Esophagus muscularis mucosa (tissue), 4 donors: Measurements from ENCODE around the gene COL4A1. TPM values are rescaled to one million over a fixed set of nuclear protein-coding genes. Genes with fewer than 3 reads are reported as not detected.
A peak's percentile ranks its signal among the peaks of the same experiment; 100 is the strongest.

Experiments
- DNase-seq: peaks from one replicate; pipeline ENCODE4 v3.0.0-alpha.2; 2017; ENCODE audit errors: extremely low spot score
- H3K27ac ChIP-seq, 4 donors: fragments of 200-600 bp; sonication (generic); replicated peaks in 1 of 4; 1 replicate in 3 of 4; 2 replicates in 1 of 4; pipeline ENCODE4 v1.5.1; 2016 to 2019; ENCODE audit warnings: mild to moderate bottlenecking in 1 of 4
- H3K27me3 ChIP-seq, 4 donors: fragments of 200-600 bp; sonication (generic); one replicate each; pipeline versions ENCODE4 v1.5.1 to v1.6.0; 2016 to 2019
- H3K36me3 ChIP-seq, 4 donors: fragments of 200-600 bp; sonication (generic); one replicate each; pipeline ENCODE4 v1.5.1; 2016 to 2019
- H3K4me1 ChIP-seq, 4 donors: fragments of 200-600 bp; sonication (generic); one replicate each; pipeline ENCODE4 v1.5.1; 2016 to 2019
- H3K4me3 ChIP-seq, 4 donors: fragments of 200-600 bp; sonication (generic); 1 replicate in 2 of 4; 2 replicates in 2 of 4; pipeline ENCODE4 v1.5.1; 2016 to 2019; ENCODE audit warnings: mild to moderate bottlenecking in 4 of 4, moderate library complexity in 1 of 4
- H3K9me3 ChIP-seq, 4 donors: fragments of 200-600 bp; sonication (generic); 1 replicate in 3 of 4; 2 replicates in 1 of 4; pipeline ENCODE4 v1.5.1; 2016 to 2019
- EP300 ChIP-seq: sonication (generic); formaldehyde crosslinking; IDR thresholded peaks from one replicate; pipeline ENCODE4 v1.6.1; 2017; ENCODE audit warnings: antibody characterized with exemption
- POLR2A ChIP-seq: fragments of 450-650 bp; IDR thresholded peaks from one replicate; pipeline ENCODE4 v1.6.1; 2017; ENCODE audit warnings: antibody characterized with exemption, moderate library complexity, mild to moderate bottlenecking, low read depth
- POLR2AphosphoS5 ChIP-seq, 2 donors: sonication (generic); formaldehyde crosslinking; IDR thresholded peaks; one replicate each; pipeline ENCODE4 v1.6.1; 2017; ENCODE audit warnings: antibody characterized with exemption in 2 of 2
- whole genome bisulfite sequencing: methylation state at CpG from one replicate; pipeline ENCODE4 v1.1.5; 2018; 5-methylcytosine and 5-hydroxymethylcytosine counted together
- intact Hi-C: fragments of 100-400 bp; cut with DNase I; formaldehyde crosslinking; loops from one replicate; pipeline ENCODE4 v1.15.1; 2023
- total RNA-seq, 4 donors: library from RNA; depleted of rRNA; stranded (reverse); fragments of >200 nt; gene quantifications; one replicate each; pipeline versions ENCODE4 v1.1.0 to v1.2.1, GENCODE V29; 2016
- TF ChIP-seq, protein P1 (sequence below), 3 experiments: fragments of 200-600 bp in 2 of 3; fragments of 450-650 bp in 1 of 3; sonication (generic) in 2 of 3; IDR thresholded peaks; one replicate each; pipeline ENCODE4 v1.5.1; 2017 to 2019; ENCODE audit warnings: antibody characterized with exemption in 3 of 3, mild to moderate bottlenecking in 2 of 3, moderate library complexity in 1 of 3

COL4A1 gene
- total RNA-seq, 4 donors from 2014 or later: 328 to 578 (median 405) TPM

DNA sequence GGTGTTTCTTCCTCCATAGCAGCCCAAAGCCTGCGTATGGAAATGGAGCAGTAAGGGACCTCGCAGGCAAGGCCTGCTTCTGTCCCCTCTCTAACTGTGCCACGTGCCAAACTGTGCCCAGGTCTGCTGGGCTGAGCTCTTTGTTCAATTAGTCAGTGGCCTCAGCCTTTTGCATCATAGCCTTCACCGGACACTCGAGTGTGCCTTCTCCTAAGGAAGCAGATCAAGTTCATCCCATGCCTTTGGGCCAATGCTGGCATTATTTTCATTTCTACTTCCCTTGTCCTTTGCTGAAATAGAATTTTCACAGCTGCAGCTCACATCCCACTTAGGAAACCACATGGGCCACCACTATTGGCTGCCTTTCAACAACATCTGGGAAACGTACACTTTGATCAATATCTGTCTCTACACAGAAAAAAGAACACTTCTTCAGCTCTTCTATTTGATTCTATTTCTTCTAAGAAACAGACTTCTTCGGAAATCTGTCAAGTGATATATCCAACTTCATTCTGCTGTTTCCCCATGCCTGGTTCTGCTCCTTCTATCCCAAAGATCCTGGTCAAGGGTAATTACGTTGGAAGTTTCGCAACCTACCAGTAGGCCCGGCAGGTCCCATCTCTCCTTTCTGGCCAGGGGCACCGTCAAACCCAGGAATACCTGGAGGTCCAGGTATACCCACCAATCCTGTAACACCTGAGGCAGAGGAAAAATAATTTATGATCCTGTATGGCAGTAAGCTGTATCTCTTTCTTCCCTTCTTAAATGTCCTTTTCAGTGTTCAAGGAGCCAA is 143.9 kb downstream of the COL4A1 start:
- Histone ChIP-seq H3K27me3 (no peaks in the 10 kb centered on the region), H3K9me3 (no peaks in the 10 kb centered on the region), H3K4me1 (peaks cover 3 to 11% (median 7%) of the 10 kb centered on the region in 4 donors), H3K4me3 (no peak overlapping the region), H3K27ac (peak overlapping the region in 1 of 4 donors; percentile 9), H3K36me3 (peaks cover 67 to 99% (median 96%) of the 10 kb centered on the region in 4 donors)
- 72% methylated on average over 11 of the region's 11 CpGs for WGBS
- TF ChIP-seq EP300 (no peak), POLR2AphosphoS5 (IDR thresholded peaks at IDR 0.05) (peak in 1 of 2 donors; percentile 32)
- DNase-seq: no peak
- intact Hi-C loops: no loop called here

DNA sequence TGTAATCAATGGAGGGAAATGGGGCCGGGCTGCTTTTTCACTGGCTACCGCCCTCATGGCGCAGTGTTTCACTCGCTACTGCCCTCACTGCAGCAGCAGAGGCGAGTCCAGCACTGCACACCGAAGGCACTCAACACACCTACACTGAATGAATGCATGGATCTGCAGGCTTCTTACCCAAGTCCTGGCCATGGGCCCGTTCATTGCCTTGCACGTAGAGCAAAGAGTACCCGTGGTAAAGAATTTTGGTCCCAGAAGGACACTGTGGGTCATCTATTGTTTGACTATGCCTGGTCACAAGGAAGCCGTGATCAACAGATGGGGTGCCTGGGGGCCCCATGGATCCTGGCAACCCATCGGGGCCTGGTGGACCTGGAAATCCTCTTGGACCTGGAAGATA is 144.9 kb downstream of the COL4A1 start:
- DNase-seq: no peak
- Histone ChIP-seq H3K27ac (peak overlapping the region in 1 of 4 donors; percentile 23), H3K36me3 (peaks cover 58 to 99% (median 97%) of the 10 kb centered on the region in 4 donors), H3K4me3 (no peak overlapping the region), H3K27me3 (no peaks in the 10 kb centered on the region), H3K4me1 (peaks cover 7 to 22% (median 15%) of the 10 kb centered on the region in 4 donors), H3K9me3 (no peaks in the 10 kb centered on the region)
- WGBS: 90% methylated on average over 11 of the region's 11 CpGs
- intact Hi-C loops: no loop called here
- TF ChIP-seq, protein P1, sequence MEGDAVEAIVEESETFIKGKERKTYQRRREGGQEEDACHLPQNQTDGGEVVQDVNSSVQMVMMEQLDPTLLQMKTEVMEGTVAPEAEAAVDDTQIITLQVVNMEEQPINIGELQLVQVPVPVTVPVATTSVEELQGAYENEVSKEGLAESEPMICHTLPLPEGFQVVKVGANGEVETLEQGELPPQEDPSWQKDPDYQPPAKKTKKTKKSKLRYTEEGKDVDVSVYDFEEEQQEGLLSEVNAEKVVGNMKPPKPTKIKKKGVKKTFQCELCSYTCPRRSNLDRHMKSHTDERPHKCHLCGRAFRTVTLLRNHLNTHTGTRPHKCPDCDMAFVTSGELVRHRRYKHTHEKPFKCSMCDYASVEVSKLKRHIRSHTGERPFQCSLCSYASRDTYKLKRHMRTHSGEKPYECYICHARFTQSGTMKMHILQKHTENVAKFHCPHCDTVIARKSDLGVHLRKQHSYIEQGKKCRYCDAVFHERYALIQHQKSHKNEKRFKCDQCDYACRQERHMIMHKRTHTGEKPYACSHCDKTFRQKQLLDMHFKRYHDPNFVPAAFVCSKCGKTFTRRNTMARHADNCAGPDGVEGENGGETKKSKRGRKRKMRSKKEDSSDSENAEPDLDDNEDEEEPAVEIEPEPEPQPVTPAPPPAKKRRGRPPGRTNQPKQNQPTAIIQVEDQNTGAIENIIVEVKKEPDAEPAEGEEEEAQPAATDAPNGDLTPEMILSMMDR (IDR thresholded peaks at IDR 0.05): no peak
- no peak for TF ChIP-seq EP300
- no peak for TF ChIP-seq POLR2AphosphoS5 (IDR thresholded peaks at IDR 0.05)
- TF ChIP-seq POLR2A: no peak

DNA sequence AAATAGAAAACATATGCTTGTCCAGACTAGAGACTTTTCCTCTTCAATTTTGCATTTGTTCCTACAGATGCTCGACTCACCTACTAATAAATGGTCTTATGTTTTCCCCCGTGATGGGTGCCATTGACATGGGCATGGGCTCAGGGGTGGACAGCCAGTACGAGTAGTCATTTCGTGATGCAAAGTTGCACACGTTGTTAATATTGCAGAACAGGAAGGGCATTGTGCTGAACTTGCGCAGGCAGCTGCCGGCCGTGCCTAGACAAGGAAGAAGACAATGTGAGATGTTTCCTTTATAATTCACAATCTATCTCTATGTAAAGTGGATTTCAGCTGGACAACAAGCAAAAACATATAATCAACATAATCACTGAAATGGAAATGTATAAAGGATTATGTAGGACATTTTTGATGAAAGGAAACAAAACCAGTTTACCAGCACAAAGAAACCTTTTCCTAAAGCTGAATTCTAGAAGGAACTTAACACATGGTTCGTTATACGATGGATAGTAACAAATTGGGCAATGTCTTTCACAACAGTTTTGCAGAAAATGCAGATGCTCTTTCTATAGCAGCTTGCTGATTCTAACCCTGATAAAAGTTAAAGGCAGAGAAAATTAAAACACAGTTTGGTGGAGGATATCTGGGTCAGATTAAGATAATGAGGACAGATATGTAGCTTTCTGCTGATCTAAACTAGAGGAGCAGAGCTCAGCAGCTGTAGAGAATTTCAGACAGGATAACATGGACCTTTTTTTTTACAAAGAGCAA is 145.7 kb downstream of the COL4A1 start:
- Histone ChIP-seq H3K4me3 (no peak overlapping the region), H3K36me3 (peaks cover 50 to 99% (median 95%) of the 10 kb centered on the region in 4 donors), H3K9me3 (no peaks in the 10 kb centered on the region), H3K27me3 (no peaks in the 10 kb centered on the region), H3K4me1 (peaks cover 7 to 29% (median 22%) of the 10 kb centered on the region in 4 donors), H3K27ac (peak overlapping the region; percentile 19 to 60 (median 29))
- WGBS: 78% methylated on average over 10 of the region's 10 CpGs
- TF ChIP-seq POLR2AphosphoS5 (IDR thresholded peaks at IDR 0.05) (no peak), EP300 (no peak), POLR2A (no peak)
- TF ChIP-seq, protein P1 (IDR thresholded peaks at IDR 0.05): no peak
- intact Hi-C loops: no loop called here
- DNase-seq: no peak

DNA sequence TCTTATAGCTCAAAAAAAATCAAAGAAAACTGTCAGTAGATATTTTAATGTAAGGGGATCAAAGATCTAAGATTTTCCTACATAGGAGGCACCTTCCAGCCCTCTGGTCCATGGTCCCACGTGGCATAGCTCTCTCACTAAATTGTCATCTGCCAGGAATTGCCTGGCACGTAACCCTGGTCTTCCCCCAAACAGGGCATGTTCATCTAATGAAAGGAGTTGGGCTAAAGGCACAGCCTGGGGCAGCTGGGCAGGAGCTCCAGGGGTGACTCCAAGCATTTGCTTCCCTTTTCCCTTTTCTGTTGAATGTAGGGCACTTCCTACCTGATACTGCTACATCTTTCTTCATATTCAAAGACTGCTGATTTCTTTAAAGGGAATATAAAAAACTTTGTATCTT is 148.7 kb downstream of the COL4A1 start:
- intact Hi-C loops: no loop called here

More for the DNA sequence above, 148.7 kb downstream of the COL4A1 start:
- Histone ChIP-seq H3K4me3 (no peak overlapping the region), H3K36me3 (peaks cover 47 to 99% (median 95%) of the 10 kb centered on the region in 4 donors), H3K27ac (peak overlapping the region; percentile 33 to 73 (median 50)), H3K9me3 (no peaks in the 10 kb centered on the region), H3K4me1 (peaks cover 7 to 32% (median 23%) of the 10 kb centered on the region in 4 donors), H3K27me3 (no peaks in the 10 kb centered on the region)
- WGBS: 42% methylated on average over 2 of the region's 2 CpGs
- TF ChIP-seq, protein P1 (IDR thresholded peaks at IDR 0.05): no peak
- no peak for TF ChIP-seq POLR2AphosphoS5 (IDR thresholded peaks at IDR 0.05)
- TF ChIP-seq POLR2A: no peak
- no peak for TF ChIP-seq EP300
- no peak for DNase-seq
